GM18858 (cell line): ENCODE data around the gene LRRC36.

Experiments
- ATAC-seq: cut with Tn5 transposase; IDR thresholded peaks from one replicate; pipeline ENCODE4 v1.9.1; 2021; ENCODE audit not compliant: unreplicated experiment

The LRRC36 gene

DNA sequence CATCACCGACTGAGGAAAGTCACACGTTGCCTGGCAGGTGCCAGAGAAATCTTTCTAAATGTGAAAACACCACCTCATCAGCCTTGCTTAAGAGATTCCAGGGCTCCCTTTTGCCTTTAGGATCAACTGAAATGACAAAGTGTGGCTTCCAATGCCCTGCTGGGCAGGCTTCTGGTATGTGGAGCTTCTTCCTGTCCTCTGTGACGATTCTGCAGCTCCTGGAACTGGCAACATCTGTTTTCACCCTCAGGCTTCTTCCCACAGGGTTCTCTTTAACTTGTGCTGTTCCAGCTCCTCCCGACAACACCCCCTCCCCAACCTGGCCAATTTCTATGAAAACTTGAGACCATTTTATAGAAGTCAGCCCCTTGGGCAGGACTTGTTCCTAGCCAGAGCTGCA, 94.4 kb downstream of the LRRC36 start:
- ATAC-seq = no peak

DNA sequence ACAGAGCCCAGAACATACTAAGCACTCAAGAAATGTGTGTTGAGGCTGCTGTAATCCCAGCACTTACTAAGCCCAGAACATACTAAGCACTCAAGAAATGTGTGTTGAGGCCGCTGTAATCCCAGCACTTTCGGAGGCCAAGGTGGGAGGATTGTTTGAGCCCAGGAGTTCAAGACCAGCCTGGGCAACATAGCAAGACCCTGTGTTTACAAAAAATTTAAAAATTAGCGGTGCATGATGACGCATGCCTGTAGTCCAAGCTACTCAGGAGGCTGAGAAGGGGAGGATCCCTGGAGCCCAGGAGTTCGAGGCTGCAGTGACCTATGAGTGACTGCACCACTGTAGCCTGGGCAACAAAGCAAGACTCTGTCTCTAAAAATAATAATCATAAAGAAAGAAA, 96.4 kb downstream of the LRRC36 start:
- ATAC-seq = no peak

DNA sequence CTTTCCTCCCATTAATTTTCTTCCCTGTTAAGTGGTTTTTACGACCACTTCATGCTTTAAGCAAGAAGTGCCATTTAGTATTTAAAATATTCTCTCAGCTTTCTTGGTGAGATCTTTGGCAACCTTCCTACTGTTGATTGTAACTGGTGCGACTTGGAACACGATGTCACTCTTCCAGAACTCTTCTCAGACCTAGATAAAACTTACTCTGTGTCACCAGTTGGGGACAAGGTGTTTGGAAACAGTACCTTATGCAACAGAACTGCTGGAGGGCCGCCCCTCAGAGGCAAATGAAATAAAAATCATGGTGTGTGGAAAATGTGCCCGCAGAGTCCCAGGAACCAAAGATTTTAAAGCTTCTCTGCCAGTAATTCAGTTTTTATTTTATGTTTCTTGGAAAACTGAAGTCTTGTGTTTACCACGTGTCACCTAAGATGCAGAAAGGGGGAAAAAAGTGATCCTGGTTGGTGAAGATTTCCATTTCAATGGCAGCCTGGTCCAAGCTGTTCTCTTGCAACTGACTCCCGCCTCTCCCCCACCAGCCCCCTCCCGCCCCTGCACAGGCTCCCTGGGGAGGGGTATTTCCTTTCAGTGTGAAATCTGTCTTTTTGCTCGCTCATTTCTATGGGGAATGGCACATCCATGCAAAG, 97.1 kb downstream of the LRRC36 start:
- no peak for ATAC-seq

DNA sequence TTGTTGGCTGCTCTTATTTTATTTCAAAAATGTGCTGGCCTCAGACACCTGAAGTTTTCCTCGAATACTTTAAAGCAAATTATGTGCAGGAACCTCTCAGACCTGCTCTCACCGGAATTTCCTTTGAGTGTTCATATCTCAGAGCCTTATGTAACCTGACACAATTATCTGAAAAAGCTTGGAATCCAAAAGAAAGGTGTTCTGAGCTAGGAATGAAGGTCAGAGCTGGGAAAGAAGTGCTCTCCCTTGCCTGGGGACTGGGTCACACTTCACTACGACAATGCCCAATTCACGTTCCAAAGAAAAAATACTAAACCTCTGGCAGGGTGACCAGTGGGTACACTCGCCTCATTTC, 97.6 kb downstream of the LRRC36 start:
- ATAC-seq = no peak

DNA sequence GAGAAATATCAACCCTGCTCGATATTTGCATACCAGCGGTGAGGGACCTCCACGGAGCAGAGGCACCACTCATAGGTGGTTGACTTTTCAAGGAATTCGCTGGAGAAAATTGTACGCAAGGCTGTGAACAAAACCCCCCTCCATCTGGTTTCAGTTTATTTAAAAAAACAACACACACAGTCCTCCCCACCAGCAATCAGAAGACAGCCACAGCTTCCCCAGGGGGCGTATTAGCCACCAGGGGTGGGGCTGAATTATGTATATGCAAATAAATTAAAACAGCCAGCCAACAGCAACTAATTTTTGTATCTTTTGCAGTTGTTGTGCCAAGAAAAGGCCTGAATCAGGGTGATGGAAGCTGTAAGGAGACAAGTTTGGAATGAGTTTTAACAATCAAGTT, 98.4 kb downstream of the LRRC36 start:
- ATAC-seq = no peak

DNA sequence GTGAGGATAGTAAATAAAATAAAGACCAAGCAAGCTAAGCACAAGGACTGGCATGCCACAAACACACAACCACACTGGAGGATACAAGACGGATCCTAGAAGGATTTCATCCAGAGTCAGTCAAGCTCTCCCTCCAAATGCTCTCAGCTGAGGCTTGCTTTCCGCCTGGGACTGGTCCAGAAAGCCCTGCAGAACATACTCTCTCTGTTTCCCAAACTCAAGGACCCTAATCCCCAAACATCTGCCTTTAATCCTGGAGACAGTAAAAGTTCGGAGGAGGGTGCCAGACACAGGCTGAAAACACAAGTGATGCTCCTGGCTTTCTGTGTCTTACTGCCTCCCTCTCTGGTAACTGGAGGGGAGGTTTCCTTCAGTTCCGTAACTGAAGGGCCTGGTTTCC, 99.0 kb downstream of the LRRC36 start:
- no peak for ATAC-seq

DNA sequence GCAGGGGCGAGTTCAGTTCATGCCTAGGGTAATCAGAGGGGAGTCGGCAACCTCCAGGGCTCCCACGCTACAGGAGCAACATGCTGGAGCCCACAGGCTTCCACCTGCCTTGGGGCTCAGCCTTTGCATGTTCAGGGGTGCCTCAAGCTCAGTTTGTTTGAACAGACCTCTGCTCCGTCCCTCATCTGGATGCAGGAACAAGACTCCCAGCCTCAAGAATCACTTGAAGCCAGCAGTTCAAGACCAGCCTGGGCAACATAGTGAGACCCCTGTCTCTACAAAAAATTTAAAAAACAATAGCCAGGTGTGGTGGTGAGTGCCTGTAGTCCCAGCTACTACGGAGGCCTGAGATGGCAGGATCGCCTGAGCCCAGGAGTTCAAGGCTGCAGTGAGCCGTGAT, 99.4 kb downstream of the LRRC36 start:
- no peak for ATAC-seq

DNA sequence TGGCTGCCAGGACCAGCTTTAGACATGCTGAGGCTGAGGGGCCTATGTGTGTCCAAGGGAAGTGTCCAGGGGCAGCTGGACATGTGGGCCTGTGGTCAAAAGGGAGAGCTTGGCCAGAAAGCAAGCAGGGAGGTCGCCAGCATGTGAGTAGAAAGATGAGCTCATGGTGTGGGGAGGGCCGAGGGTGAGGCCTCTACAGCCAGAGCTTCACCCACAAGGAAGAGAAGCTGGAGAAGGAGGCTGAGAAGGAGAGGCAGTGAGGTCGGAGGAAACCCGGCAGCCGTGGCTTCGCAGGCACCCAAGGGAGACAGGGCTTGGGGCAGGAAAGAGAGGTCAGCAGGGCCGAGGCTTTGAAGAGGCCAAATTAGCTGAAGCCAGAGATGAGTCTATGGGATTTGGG, 100.3 kb downstream of the LRRC36 start:
- ATAC-seq = no peak

DNA sequence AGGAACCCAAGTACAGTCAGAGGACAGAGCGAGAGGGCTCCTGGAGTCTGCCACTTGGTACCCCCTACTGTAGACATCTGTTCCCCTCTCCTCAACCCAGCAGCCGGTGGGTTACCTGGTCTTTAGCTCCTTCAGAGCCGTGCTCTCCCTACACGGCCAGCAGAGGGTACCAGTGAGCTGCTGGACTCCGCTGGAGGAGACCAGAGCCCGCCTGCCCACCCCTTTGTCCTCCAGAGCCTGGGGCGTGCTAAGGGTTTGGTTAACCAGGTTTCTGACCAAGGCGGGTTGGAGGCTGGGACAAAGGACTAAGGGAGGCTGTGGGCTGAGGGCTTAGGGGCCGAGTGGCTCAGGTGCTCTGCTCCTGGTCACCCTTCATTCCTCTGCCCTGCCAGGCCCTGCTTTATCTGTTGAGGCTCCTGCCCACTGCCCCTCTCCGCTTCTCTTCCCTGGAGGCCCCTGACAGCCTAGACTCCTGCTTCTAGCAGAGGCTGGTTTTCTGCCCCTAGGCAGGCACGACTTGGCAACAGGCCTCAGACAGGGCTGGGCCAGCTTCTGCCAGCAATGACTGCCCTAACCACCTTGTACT, 101.6 kb downstream of the LRRC36 start:
- ATAC-seq = no peak

DNA sequence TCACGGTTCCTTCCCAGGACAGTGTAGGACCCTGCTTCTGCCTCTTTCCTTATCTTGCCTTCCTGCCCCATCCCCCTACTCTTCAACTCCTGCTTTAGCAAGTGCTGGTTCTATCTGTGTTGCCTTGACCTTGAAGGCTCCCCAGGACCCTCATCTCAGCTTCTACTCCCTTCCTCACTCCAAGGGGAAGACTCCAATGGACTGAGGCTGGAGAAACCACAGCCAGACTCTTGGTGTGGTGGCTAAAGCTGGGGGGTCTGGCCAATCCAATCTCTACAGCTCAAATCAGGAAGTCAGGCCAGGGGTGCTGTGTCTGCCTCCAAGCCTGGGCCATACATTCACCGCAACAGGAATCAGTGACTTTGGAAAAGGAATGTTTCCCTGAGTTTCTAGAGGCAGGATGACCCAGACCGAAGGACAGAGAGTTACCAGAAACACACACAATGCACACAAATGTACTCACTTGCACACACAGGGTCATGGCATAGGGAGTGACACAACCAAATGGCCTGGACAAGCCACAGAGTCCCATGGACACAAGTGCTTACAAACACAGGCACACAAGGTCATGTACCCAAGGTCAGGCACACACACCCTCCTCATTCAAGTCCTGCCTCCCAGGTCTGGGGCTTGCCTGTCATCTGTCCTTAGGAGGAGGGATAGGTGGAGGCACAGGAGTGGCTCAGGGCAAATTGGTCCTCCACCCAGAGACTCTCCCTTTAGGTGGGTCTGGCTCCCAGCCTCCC, 102.6 kb downstream of the LRRC36 start:
- no peak for ATAC-seq

DNA sequence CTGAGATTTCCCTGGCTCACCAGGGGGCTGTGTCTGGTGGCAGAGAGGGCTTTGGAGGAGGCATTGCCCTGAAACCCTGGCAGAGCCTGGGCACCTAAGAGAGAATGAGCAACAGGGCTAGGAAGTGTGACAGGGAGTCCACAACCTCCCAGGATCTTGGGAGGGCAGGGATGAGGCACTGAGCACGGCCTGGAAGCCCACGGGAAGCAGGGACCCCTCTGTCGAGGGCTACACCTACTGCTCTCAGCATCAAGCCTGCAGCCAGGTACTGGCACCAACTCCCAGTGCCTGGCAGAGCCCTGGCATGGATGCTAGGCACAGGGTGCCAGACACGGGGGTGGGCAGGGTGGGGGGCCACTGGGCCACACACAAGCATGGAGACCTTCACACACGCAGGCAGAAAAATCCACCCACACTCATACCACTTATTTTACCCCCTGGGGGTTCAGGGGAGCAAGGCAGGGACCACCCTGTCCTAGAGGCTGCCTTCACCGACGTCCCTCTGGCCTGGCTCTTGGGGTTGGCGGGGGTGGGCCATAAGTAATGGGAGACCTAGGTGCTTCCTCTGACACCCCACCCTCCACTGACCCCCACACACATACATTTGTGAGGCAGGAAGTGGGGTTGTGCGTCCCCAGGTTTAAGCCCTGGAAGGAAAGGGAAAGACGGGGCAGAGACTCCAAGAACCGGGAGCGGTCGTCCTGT, 103.3 kb downstream of the LRRC36 start:
- ATAC-seq = no peak

DNA sequence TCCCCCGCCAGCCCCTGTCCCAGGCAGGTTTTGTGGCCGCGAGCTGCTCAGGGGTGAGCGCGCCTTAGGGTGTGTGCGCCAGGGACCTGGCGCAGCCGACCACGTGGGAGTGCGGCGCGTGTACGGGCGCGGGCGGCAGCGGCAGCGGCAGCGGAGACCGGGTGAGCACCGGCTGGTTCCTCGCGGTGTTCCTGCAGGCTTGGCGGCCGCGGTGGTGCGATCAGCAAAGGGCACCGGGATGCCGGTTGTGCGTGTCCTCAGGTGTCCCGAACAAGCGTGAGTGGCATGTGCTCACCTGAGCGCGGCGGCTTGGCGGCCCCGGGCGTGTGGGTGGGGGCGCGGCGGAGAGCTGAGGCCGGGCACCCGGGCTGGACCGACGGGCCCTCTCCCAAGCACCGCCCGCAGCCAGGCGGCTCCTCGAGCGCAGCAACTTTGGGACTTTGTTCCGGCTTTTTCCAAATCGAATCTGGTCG, 103.9 kb downstream of the LRRC36 start:
- no peak for ATAC-seq

DNA sequence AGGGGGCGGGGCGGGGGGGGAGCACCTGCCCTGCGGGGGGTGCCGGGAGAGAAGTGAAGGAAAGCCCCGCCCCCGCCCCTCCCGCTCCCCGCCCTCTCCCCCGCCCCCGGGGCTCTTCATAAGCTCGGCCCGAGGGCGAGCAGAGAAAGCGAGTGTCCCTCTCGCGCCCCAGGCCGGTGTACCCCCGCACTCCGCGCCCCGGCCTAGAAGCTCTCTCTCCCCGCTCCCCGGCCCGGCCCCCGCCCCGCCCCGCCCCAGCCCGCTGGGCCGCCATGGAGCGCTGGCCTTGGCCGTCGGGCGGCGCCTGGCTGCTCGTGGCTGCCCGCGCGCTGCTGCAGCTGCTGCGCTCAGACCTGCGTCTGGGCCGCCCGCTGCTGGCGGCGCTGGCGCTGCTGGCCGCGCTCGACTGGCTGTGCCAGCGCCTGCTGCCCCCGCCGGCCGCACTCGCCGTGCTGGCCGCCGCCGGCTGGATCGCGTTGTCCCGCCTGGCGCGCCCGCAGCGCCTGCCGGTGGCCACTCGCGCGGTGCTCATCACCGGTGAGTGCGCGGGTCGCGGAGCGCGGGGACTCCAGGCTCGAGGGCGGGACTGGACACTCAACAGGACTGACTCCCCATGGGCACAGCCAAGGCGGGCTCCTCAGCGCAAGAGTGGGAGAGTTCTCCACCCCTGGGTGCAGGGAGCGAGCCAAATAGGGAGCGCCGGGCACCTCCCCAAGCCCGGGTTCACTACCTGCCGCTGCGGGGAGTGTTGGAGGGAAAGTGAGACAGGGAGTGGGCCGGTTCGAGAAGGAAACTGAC, 104.6 kb downstream of the LRRC36 start, which contains the start of gene HSD11B2:
Gene HSD11B2, plus strand, starts transcription at position 145 of the 798 bp plus-strand sequence. Its CDS starts 128 bp downstream, at position 273.
- no peak for ATAC-seq

DNA sequence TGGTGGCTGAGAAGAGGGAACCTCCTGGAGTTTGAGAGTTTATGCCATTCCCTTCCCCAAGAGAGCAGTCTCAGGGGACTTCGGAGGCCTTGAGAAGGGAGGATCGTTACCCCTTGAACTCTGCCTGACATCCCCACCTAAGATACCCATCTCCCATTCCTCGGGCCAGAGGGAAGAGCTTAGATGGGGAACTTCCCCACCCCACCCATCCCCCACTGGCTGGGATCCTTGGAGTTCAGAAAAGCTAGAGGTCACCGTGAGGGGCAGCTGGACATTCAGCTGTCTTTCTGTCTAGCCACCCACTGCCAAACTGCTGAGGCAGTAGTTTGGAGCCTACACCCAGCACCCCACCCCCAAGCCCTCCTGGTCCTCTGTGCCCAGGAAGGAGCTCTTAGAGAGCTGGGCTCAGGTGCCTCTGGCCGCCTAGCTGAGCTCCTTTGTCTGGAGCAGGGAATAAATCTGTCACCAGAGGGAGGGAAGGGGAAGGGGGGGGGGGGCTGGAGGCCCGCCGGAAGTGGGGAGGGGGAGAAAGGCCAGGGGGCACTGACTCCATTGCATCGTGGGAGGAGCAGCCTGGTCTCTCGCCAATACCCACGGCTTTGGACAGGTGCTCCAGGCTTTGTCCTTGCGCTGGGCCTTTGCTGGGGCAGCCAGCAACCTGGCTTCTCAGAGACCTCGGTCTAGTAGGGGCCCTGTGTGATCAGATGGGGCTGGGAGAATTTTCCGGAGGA, 105.3 kb downstream of the LRRC36 start:
- ATAC-seq = no peak

DNA sequence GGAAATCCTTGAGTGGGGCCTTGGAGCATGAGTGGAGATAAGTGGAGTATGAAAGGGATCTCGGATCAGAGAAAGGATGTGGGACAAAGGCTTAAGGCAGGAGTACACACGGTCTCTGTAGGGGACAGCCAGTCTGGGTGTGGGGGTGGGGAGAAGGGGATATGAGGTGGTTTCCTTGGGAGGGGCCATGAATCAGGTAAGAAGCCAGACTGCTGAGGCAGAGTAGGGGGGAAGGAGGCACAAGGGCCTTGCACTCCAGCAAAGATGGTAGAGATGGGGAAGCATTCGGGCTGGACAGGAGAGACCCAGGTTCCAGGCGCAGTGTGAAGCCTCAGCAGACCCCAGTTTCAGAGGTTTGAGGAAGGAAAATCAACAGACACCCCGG, 105.9 kb downstream of the LRRC36 start:
- no peak for ATAC-seq

DNA sequence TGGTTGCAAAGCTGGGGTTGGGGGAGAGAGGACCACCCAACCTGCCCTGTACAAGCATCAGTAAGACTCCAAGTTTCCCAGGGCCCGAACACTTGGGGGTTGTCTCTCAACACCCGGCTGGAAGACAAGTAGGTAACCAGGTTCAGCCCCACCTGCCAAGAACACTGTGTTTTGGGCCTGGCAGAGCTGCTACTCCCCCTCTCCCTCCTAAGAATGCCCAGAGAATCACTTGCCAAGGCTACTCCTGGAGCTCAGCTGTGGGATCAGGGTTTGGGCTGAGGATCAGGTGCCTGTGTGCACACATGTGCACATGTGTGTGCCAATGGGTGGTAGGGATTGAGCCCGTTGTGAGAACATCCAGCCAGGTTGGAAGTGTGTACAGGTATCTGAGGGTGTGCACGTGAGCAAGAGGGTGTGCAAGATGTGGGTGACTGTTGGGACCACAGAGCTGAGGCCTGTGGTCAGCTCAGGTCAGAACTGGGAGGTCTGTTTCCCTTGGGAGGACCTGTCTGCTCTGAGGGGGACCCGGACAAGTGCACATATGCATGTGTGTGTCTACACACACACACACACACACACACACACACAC, 106.6 kb downstream of the LRRC36 start:
- ATAC-seq = no peak
